ENCODE data around the gene OR6C65.
A peak's percentile ranks its signal among the peaks of the same experiment; 100 is the strongest.
"Not testable (repeated sequence)": the region's sequence is repeated elsewhere in the genome, so short reads cannot be mapped to it uniquely, and the experiment has no call there.

OR6C65 gene

DNA sequence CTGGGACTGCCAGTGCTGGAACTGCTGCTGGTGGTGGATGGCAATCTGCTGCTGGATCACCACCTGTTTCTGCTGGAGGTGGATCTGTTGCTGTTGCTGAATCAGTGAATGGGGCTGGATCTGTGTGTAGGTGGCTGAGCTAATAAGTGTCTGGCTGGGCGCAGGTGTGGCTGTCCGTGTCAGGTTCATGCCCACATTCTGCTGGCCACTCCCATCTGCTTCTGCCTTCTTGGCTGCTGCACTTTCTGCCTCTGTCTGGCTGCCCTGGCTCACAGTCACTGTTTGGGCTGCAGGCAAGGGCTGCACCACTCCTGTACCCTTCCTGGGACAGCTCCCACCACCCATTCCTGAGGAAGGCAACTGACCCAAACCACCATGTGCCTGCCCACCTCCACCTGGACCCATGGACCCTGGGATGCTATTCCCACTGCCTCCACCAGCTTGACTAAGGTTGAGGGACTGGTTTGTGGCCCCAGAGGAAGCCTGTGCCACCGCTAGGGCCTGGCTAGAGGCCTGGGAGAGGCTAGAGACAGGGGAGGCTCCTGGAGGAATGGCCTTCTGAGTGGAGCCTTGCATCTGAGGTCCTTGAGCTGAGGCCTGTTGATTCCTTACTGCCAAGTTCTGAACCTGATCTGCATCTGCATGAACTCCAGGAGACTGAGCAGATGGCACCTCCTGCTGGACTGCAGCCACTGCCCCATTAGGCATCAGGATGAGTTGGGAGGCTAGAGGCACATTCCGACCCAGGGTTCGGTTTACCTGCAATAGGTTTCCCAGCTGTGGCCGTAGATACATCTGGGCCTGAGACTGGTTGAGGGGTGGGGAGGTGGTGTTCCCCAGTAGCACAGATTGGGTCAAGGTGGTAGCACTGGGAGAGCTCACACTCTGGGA is 13.4 kb downstream of the OR6C65 start:
- 96% methylated on average over 4 of the region's 6 CpGs for WGBS
- H3K36me3 ChIP-seq (ENCODE audit: insufficient read depth, low read length); H3K9me3 ChIP-seq (ENCODE audit: insufficient read depth, low read depth, low read length); H3K4me3 ChIP-seq (ENCODE audit: low read length); H3K9ac ChIP-seq (ENCODE audit: low read depth, low read length); H3K27me3 ChIP-seq (ENCODE audit: insufficient read depth, low read length); H3K27ac ChIP-seq (ENCODE audit: low read depth, low read length); H3K4me1 ChIP-seq (ENCODE audit: insufficient read depth, low read length): not testable (repeated sequence)

DNA sequence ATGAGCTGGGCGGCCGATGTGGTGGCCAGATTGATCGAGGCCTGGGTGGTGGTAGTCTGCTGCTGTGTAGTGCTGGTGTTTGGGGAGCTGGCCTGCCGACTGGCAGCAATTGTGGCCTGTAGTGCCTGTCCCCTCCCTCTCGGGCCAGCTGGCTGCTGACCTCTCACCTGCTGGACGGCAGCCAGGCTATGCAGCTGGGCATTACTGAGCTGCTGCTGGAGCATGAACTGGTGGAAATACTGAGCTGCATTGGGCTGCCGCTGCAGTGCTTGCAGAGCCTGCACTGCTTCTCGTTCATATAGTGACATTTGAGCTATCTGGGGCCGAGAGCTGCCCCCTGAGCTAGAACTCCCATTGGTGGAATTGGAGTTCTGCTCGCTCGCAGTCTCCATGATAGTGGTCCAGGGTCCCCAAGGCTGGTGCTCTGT is 14.1 kb downstream of the OR6C65 start:
- not testable (repeated sequence) for H3K4me3 ChIP-seq (ENCODE audit: low read length); H3K4me1 ChIP-seq (ENCODE audit: insufficient read depth, low read length); H3K27ac ChIP-seq (ENCODE audit: low read depth, low read length); H3K27me3 ChIP-seq (ENCODE audit: insufficient read depth, low read length); H3K9ac ChIP-seq (ENCODE audit: low read depth, low read length); H3K9me3 ChIP-seq (ENCODE audit: insufficient read depth, low read depth, low read length); H3K36me3 ChIP-seq (ENCODE audit: insufficient read depth, low read length)
- 78% methylated on average over 11 of the region's 11 CpGs for WGBS

- peak overlapping the region; percentile 33 for H3K4me3 ChIP-seq (ENCODE audit: low read length)
- not testable (repeated sequence) for H3K4me1 ChIP-seq (ENCODE audit: insufficient read depth, low read length); H3K27ac ChIP-seq (ENCODE audit: low read depth, low read length); H3K9me3 ChIP-seq (ENCODE audit: insufficient read depth, low read depth, low read length); H3K27me3 ChIP-seq (ENCODE audit: insufficient read depth, low read length); H3K36me3 ChIP-seq (ENCODE audit: insufficient read depth, low read length); H3K9ac ChIP-seq (ENCODE audit: low read depth, low read length)
- 36% methylated on average over 8 of the region's 34 CpGs for WGBS
Observed at GRCh38 chr12:55414889-55415288, 14.6 kb downstream of the OR6C65 start.

- Histone ChIP-seq H3K4me3 (ENCODE audit: low read length) (no peak overlapping the region), H3K9me3 (ENCODE audit: insufficient read depth, low read depth, low read length) (no peaks in the 10 kb centered on the region), H3K27ac (ENCODE audit: low read depth, low read length) (no peak overlapping the region), H3K27me3 (ENCODE audit: insufficient read depth, low read length) (no peaks in the 10 kb centered on the region), H3K36me3 (ENCODE audit: insufficient read depth, low read length) (no peaks in the 10 kb centered on the region), H3K4me1 (ENCODE audit: insufficient read depth, low read length) (no peaks in the 10 kb centered on the region), H3K9ac (ENCODE audit: low read depth, low read length) (no peak overlapping the region)
- 100% methylated on average over 1 of the region's 1 CpG for WGBS
Observed at GRCh38 chr12:55416961-55417360, 16.6 kb downstream of the OR6C65 start.

- no peaks in the 10 kb centered on the region for H3K36me3 ChIP-seq (ENCODE audit: insufficient read depth, low read length)
- 96% methylated on average over 2 of the region's 2 CpGs for WGBS
- no peak overlapping the region for H3K9ac ChIP-seq (ENCODE audit: low read depth, low read length)
- no peaks in the 10 kb centered on the region for H3K27me3 ChIP-seq (ENCODE audit: insufficient read depth, low read length)
- no peak overlapping the region for H3K27ac ChIP-seq (ENCODE audit: low read depth, low read length)
- H3K4me1 ChIP-seq (ENCODE audit: insufficient read depth, low read length): no peaks in the 10 kb centered on the region
- H3K4me3 ChIP-seq (ENCODE audit: low read length): no peak overlapping the region
- H3K9me3 ChIP-seq (ENCODE audit: insufficient read depth, low read depth, low read length): no peaks in the 10 kb centered on the region
Observed at GRCh38 chr12:55420307-55420962, 20.1 kb downstream of the OR6C65 start.

DNA sequence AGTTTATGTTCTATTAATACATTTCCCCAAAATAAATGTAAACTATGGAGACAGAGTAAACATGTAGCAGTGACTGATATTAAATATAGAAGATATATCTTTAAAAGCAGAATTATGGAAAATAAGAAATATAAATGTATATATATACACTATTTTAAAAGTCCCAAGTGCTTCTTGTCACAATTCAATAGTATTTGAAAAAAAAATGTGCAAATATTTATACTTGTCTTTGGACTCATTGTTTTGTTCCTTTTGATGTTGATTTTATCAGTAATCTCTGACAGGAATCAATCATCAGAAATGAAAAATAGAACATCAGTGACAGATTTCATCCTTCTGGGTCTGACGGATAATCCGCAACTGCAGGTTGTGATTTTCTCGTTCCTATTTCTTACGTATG is 25.6 kb downstream of the OR6C65 start, which contains the start of gene OR6C76:
Gene OR6C76, plus strand, starts transcription at position 301 of the 400 bp plus-strand sequence. Its CDS starts 0 bp downstream, at position 301.
- WGBS: 94% methylated on average over 4 of the region's 4 CpGs
- peaks cover 22% of the 10 kb centered on the region for H3K4me1 ChIP-seq (ENCODE audit: insufficient read depth, low read length)

DNA sequence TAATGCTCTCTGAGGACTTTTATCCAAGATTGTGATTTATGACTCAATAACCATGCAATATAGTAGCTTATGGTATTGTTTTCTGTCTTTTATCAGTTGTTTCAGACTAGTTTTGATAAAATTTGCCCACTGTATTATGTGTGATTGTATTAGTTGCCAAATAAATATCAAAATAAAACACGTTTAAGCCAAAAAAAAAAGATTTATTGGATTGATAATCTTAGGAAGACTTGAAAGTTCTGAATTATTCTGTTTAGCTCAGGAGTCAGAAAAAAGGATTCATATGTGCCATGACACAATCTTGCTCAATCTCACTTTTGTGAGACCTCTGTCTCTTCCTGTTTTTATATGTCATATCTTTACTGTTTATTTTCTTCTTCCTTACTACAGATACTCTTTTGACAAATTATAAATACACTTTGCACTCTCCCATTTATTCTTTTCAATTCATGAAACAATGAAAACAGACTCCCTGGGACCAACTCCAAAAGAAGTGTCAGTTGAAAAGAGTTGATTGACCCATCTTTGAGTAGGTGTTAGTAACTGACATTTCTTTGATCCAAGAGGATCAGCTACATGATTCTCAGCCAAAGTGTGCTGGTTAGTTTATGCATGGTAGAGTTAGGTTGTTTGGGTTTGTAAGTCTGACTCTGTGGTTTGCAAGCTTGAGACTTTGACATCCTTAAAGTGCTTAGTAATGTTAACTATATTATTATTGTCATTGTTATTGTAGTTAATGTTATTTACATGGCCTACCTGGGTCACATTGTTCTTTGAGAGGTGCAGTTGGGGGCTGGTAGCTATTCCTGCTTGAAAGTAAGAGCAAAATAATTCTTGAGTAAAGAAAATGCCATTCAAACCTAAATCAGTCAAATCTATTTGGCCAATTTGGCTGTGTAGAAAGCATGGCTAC is 28.3 kb downstream of the OR6C65 start:
- Histone ChIP-seq H3K36me3 (ENCODE audit: insufficient read depth, low read length) (no peaks in the 10 kb centered on the region), H3K27ac (ENCODE audit: low read depth, low read length) (peak overlapping the region; percentile 42; the same call in 1 of the 2 replicates), H3K9ac (ENCODE audit: low read depth, low read length) (no peak overlapping the region), H3K4me1 (ENCODE audit: insufficient read depth, low read length) (peaks cover 22% of the 10 kb centered on the region), H3K4me3 (ENCODE audit: low read length) (peak overlapping the region; percentile 14; the same call in 1 of the 2 replicates), H3K27me3 (ENCODE audit: insufficient read depth, low read length) (no peaks in the 10 kb centered on the region), H3K9me3 (ENCODE audit: insufficient read depth, low read depth, low read length) (no peaks in the 10 kb centered on the region)
- WGBS: 100% methylated on average over 1 of the region's 1 CpG

More for the DNA sequence above, 25.6 kb downstream of the OR6C65 start, which contains the start of gene OR6C76:
- no peaks in the 10 kb centered on the region for H3K36me3 ChIP-seq (ENCODE audit: insufficient read depth, low read length)
- H3K27me3 ChIP-seq (ENCODE audit: insufficient read depth, low read length): no peaks in the 10 kb centered on the region
- no peak within 1 kb of the TSS for H3K9ac ChIP-seq (ENCODE audit: low read depth, low read length)
- no peak within 1 kb of the TSS for H3K27ac ChIP-seq (ENCODE audit: low read depth, low read length)
- no peak within 1 kb of the TSS for H3K4me3 ChIP-seq (ENCODE audit: low read length)
- H3K9me3 ChIP-seq (ENCODE audit: insufficient read depth, low read depth, low read length): no peaks in the 10 kb centered on the region

DNA sequence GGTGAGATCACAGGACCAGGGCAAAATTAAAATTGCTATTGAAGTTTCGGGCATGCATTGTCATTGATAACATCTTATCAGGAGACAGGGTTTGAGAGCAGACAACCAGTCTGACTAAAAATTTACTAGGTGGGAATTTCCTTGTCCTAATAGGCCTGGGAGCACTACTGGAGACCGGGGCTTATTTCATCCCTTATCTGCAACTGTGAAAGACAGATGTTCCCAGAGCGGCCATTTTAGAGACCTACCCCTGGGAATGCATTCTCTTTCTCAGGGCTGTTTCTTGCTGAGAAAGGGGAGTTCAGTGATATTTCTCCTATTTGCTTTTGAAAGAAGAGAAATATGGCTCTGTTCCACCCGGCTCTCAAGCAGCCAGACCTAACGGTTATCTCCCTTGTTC is 40.9 kb downstream of the OR6C65 start:
- H3K27me3 ChIP-seq (ENCODE audit: insufficient read depth, low read length); H3K4me3 ChIP-seq (ENCODE audit: low read length); H3K27ac ChIP-seq (ENCODE audit: low read depth, low read length); H3K9me3 ChIP-seq (ENCODE audit: insufficient read depth, low read depth, low read length); H3K9ac ChIP-seq (ENCODE audit: low read depth, low read length); H3K4me1 ChIP-seq (ENCODE audit: insufficient read depth, low read length); H3K36me3 ChIP-seq (ENCODE audit: insufficient read depth, low read length): not testable (repeated sequence)
- 83% methylated on average over 5 of the region's 5 CpGs for WGBS

GRCh38 chr12:55443776-55444175 is 43.4 kb downstream of the OR6C65 start, which contains the start of gene OR6C2:
OR6C2 (plus strand) TSS chr12:55444076; CDS start chr12:55452214, 8,138 bp downstream.
- Histone ChIP-seq H3K36me3 (ENCODE audit: insufficient read depth, low read length) (no peaks in the 10 kb centered on the region), H3K27me3 (ENCODE audit: insufficient read depth, low read length) (no peaks in the 10 kb centered on the region), H3K9ac (ENCODE audit: low read depth, low read length) (no peak within 1 kb of the TSS), H3K4me3 (ENCODE audit: low read length) (no peak within 1 kb of the TSS), H3K27ac (ENCODE audit: low read depth, low read length) (no peak within 1 kb of the TSS), H3K9me3 (ENCODE audit: insufficient read depth, low read depth, low read length) (peaks cover 10% of the 10 kb centered on the region; the same call in 1 of the 2 replicates), H3K4me1 (ENCODE audit: insufficient read depth, low read length) (no peaks in the 10 kb centered on the region)
- 93% methylated on average over 2 of the region's 2 CpGs for WGBS

DNA sequence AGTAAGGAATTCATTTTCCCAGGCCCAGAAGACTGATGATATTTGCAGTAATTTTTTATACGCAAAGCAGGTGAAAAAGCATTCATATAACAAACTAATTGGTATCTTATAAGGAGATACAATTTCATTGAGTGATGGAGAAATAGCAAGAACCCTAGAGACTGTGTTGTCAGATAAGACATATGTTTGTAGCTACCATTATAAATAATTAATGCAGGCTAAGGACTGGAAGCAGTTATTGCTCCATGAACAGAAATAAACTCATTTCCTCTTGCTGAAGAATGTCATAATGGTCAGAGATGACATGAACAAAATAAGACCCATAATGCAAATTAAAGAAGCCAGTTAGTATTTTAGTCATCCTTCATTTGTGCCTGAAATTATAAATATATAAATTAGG is 45.0 kb downstream of the OR6C65 start:
- Histone ChIP-seq H3K27ac (ENCODE audit: low read depth, low read length) (no peak overlapping the region), H3K9ac (ENCODE audit: low read depth, low read length) (no peak overlapping the region), H3K27me3 (ENCODE audit: insufficient read depth, low read length) (no peaks in the 10 kb centered on the region), H3K4me3 (ENCODE audit: low read length) (no peak overlapping the region), H3K36me3 (ENCODE audit: insufficient read depth, low read length) (no peaks in the 10 kb centered on the region), H3K4me1 (ENCODE audit: insufficient read depth, low read length) (no peaks in the 10 kb centered on the region), H3K9me3 (ENCODE audit: insufficient read depth, low read depth, low read length) (peaks cover 6% of the 10 kb centered on the region; the same call in 1 of the 2 replicates)
- WGBS: no CpG with 5 or more reads among the region's 1 CpG
